ENCODE data around the gene SLC22A2.

Gene SLC22A2

DNA sequence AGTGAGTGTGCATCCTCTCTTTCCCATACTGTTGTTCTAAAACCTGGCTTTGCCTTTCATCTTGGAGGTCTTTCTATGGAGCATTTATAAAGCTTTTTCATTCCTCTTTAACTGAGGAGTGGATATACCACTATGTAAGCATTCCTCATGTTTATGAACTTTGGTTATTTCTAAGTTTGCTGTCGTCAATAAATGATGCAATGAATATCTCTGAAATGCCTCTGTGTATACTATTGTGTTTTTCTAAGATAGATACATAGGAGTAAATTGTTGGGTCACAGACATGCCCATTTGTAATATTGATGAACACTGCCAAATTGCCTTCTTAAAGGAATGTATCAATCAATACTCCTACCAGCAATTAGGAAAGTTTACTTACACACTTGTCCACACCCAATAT, 53.9 kb downstream of the SLC22A2 start:
- no peak for DNase-seq

DNA sequence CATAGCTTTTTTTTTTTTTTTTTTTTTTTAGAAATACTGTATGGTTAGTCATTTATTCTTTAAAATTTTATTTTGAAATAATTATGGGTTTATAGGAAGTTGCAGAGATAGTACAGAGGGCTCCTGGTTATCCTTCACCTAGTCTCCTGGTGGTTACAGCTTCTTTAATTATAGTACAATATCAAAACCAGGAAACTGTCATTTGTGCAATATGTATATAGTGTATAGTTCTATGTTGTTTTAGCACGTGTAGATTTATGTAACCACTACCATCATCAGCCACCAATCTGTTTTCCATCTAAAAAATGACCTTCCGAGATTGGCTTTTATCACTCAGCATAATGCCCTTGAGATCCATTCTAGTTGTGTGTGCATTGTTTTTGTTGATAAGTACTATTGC, 54.7 kb downstream of the SLC22A2 start:
- DNase-seq = no peak

DNA sequence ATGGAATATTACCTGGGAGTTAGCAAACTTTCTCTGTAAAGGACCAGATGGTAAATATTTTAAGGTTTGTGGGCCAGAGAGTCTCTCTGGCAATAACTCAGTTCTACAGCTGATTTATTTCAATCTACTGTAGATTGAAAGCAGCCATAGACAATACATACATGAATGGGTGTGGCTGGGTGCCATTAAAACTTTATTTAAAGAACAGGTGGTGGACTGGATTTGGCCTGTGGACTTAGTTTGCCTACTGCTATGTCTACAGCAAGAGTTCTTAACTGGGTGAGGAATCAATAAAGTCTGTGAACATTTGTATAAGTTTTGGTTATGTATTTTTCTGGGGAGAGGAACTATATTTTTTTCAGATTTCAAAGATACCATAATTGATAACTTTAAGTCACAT, 55.1 kb downstream of the SLC22A2 start:
- DNase-seq = no peak

DNA sequence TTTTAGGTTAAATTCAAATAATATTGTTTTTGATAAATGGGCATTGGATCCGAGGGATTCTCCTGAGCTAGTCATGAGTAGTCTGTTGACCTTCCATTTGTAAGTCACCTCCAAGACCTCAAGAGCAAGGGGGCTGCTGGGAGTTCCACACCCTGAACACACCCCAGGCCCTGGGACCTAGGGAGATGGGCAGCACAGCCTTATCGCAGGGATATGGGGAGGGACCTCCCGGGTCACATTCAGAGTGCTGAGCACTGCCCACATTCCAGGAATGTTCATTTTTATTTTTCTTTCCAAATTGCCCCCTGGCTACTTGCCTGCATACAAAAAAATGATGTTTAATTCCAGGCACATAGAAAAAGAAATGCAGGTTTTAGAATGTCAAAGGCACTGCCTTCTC, 55.5 kb downstream of the SLC22A2 start:
- no peak for DNase-seq

DNA sequence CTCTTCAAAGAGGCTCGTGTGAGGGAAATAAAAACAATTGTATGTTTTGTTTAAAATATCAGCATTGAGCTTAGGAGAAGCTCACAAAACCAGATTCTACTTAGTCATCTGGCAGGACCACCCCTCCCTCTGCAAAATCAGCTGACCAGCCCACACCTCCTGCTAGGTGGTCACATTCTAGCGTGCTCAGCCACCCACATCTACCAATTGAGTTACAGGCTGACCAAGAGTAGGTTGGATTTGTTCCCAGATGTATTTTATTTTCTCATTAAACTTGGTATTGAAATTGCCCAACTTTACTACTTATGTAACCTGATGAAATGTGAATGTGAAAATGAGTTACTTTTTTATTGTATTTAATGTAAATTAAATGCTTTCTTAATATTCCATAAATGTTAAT, 56.2 kb downstream of the SLC22A2 start:
- no peak for DNase-seq

DNA sequence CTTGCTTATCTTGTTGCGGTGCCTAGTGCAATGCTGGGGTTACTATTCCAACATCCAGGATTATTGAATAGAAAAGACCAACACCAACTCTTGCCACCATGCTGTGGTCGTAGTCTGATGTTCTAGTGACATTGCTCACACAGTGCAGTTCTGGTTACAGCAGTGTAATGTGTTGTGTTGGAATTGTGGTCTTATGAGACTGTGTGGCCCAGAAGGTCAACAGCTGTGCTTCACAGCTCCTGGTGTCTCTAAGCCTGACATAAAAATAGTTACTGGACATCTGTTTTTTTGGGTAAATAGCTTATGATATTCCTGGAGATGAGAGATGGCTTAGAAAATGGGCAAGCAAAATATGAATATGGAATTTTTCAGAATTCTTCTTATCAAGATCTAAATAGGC, 57.6 kb downstream of the SLC22A2 start:
- no peak for DNase-seq

DNA sequence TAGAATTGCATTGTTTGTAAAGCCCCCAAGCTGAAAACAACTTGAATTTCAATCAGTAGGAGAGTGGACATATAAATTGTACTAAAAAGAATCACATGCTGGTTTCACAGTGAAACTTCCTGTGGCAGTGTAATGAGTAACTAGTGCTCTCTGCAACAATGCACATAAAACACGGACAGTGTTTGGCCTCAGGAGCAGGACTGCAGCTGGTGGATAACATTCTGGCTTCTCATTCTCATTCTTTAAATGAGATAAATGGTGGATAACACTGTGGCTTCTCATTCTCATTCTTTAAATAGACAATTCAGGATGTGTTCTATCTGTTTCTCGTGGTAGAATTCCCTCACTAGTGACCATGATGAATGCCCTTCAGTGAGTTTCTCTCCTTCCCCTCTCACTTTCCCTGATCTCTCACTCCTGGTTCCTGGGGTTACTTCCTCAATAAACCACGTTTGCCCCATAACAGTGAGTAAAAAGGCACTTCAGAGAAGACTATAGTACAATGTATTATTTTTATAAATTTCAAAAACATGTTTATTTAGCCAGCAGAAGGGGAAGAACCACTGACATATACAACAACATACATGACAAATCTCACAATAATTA, 59.9 kb downstream of the SLC22A2 start:
- DNase-seq = no peak

DNA sequence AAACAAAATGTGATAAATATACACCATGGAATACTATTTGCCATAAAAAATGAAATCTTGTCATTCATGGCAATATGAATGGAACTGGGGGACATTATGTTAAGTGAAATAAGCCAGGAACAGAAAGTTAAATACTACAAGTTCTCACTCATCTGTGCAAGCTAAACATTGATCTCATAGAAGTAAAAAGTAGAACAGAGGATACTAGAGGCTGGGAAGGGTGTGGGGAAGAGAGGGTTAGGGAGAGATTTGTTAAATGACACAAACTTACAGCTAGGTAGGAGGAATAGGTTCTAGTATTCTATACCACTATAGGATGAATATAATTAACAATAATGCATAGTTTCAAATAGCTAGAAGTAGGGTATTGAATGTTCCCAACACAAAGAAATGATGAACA, 61.0 kb downstream of the SLC22A2 start:
- DNase-seq = no peak

DNA sequence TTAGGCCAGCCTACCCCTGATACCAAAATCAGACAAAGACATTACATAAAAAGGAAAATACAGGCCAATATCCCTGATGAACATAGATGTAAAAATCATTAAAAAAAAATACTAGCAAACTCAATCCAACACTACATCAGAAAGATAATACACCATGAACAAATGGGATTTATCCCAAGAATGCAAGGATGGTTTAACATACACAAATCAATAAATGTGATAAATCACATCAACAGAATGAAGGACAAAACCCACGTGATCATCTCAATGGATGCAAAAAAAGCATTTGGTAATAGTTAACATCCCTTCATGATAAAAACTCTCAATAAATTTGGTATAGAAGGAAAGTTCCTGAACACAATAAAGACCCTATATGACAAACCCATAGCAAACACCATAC, 63.8 kb downstream of the SLC22A2 start:
- DNase-seq = no peak

DNA sequence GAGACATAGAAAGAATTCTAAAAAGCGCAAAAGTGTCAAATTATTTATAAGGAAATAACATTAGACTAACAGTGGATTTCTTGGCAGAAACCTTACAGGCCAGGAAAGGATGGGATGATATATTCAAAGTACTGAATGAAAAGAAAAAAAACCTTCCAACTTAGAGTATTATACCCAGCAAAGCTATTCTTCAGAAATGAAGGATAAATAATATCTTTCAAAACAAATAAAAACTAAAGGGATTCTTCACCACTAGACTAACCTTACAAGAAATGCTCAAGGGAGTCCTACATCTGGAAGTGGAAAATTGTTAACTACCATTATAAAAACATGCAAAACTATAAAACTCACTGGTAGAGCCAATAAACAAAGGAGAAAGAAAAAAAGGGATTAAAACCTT, 65.8 kb downstream of the SLC22A2 start:
- no peak for DNase-seq

DNA sequence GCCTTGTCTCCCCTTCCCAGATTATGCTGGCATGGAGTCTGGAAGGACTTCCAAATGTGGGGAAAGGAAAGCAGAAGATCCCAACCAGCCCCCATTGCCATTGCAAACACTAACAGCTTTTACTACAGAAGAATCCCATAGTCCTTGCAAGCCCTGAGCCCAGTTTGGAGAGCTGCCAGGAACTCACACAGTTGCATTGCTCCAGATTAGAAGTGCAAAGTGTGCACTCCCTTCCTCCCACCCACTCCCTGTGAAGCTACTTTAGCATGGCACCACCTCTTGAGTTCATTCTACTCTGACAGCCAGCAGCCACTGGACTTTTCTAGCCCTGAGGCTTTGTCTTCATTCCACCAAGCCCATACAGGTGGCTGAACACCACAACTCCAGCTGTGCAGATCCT, 67.6 kb downstream of the SLC22A2 start:
- no peak for DNase-seq

DNA sequence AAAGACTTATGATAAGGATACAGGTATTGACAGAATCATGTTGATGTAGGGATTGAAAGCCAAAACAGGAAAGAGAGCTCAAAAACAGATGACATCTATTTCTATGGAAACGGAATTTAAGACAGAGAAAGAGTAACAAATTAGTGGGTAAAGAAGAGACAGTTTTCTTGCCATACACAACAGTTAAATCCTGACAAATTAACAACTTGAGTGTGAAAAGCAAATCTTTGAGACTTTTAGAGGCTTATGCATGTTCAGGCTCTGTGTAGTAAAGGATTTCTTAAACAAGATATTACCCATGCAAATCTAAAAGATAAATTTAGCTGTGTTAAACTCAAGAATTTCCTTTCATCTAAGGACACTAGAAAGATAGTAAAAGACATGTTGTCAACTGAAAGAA, 68.5 kb downstream of the SLC22A2 start:
- no peak for DNase-seq

DNA sequence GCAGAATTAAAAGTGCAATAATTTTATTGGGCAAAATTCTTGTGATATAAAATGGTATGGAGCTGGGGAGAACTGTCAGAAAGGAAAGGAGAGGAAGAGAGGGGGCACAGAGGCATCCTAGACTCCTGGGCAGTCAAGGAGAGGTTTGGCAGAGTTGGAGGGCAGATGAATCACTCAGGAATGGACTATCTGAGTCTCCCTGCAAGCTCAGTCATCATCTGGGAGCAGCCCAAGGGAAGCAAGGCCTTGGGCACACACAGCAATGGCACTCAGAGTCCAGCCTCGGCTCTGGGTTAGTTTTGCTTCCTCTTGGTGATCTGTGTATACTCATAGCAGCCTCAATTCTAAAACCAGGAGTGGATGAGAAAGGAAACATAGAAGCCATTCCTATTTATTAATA, 69.8 kb downstream of the SLC22A2 start:
- no peak for DNase-seq

DNA sequence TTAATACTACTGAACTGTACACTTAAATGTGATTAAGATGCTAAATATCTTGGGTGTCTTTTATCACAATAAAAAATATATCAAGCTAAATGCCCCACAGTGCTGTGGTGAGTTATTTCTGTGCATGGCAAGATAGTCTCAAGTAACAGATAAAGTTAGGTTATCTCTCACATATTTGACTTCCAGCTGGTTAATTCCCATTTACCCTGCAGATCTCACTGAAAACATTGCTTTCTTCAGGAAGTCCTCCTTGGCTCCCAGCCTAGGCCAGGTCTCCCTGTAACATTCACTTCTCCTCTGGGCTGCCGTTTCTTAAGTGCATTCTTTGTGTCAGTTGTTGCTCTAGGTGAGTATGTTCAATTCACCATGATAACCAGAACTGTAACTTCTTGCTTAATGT, 77.9 kb downstream of the SLC22A2 start:
- no peak for DNase-seq

DNA sequence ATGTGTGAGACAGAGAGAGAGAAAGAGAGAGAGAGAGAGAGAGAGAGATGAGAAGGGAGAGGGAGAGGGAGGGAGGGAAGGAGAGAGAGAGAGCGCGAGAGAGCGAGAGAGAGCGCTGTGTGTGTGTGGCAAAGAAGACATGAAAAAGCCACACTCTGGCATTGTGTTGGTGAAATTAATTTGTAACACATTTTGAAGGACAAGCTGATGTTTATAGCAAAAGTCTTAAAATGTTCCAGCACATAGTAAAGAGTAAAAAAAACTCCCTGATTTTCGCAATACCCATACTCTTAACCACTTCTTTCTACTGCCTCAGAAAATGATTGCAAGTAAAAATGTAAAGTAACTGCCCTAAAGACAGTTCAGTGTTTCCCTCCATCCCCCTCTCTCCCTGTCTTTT, 80.3 kb downstream of the SLC22A2 start:
- DNase-seq = no peak

DNA sequence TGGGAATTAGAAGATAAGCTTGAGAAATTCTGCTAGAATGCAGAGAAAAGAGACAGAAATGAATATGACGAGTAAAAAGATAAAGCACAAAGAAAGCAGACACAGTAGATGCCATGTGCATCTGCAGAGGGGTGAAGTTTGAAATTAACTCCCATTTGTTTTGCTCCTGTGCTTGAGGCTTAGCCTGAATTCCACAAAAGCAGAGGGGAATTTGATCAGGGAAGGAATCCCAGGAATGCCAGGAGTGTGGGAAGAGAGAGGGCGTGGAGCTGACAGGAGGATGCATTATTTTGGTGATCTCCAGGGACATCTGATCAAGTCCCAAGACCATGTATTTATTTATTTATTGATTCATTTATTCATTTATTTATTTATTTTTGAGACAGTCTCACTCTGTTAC, 81.4 kb downstream of the SLC22A2 start:
- no peak for DNase-seq

DNA sequence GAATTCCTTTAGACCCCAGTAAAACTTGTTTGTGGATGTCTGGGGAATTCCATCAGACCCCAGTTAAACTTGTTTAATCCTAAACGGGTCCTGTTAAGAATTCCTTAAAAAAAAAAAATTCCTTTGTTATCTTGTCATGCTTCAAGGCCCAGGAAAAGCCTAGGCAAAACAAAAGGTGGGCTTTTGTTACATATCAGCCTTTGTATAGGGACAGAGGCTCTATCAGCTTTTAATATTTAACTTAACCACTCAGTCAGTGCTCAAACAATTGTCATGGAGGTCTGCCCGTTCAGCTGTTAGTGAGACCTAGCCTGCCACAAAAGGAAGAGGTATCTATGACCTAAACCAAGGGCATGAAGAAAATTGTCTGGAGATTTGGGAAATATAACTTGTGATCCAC, 83.9 kb downstream of the SLC22A2 start:
- no peak for DNase-seq

DNA sequence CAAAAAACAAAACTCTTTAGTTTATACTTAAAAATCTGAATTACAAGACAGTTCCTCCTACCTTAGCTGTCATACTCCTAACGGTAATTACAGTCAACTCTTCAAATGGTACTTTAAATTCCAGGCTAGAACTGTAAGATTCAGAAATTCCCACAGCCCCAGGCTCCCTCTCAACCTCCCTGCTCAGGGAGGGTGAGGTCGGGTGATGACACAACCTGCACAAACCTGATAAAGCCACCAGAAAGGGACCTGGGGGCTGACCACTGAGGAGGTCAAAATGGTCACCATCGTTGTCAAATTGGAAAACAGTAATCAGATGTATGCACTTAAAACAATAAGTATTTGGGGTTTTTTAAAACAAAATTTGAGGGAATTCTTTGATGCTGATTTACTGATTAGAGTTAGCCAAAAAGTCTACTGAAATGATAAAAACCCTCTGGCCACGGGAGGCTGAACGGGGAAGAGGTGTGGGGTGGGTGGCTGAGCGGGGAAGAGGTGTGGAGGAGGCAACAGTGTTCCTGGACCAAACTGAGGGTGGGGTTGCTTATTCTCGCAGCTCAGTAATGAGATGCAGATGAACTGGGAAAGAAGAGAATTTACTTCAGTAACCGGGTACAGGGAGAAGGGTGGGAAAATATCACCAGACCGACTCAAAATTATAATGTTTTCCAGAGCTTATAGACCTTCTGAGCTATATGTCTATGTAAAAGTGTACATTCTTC, 84.7 kb downstream of the SLC22A2 start:
- DNase-seq = no peak

DNA sequence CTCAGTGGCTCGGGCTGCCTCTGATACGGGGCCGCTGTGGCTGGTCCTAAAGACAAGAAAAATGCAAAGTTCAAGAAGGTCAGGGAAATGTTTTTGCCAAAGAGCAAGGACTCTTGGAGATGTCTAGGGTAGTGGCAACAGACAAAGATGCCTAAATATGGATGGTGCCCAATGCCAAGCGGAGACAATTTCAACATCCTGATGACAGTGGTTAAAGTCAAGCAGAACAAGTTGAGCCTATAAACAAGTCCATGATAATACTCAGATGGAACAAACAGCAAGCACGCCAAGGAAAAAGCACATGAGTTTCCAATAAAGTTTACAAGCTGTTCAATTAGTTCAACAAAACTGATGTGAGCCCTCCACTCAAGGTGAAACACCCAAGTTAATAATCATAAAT, 85.9 kb downstream of the SLC22A2 start:
- no peak for DNase-seq

DNA sequence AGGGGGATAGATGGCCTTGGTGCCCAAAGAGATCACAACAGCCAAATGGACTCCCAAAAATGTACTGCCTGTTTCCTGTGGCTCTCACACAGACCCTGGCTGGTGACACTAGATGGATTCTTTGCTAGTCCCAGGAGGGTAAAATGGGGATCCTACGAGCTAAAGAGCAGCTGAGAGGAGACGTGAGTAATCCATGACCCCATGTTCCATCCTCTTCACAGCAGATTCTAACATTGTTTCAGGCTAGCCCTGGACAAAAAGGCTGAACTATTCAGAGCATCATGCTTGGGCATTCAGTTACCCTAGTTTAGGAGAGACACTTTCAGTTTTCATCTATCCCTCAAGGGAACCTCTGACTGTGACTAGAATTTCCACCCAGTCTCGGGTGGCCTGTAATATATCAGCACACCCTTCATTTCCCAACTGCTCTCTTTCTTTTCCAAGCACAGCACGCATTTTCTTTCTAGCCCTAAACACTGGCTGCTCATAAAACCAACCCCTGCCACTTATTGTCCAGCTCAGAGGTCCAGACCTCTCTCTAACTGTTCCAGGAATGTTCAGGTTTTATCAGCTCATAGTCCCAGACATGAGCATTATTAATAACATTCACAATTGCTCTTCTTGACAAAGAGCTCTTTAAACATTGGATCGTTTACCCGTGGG, 88.5 kb downstream of the SLC22A2 start:
- no peak for DNase-seq

DNA sequence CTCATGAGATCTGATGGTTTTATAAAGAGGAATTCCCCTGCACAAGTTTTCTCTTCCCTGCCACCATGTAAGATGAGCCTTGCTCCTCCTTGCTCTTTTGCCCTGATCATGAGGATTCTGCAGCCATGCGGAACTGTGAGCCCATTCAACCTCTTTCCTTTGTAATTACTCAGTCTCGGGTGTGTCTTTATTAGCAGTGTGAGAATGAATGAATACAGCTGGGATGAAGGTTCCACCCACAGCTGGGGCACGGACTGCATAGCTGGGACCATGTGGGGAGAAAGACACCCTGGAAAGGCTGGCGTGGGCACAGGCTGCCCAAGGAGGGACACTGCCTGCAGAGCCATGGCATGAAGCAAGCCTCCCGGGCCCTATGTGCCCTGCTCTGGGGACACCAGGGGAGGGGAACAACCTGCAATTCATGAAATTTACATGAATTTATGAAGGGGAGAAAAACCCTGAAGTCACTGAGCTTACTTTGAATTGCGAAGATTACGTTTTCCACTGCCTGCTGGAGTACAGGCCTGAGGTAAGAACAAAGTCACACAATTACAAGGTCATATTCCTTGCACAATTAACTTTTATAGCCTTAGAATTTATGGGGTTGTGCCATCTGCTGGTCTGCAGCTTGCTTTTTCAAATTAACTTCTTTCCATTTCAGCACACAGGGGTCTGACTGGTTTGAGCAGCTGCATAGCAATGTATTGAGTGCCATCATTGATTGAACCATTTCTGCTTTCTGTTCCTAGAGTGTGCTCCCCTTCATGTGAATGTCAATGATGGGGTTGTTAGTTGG, 90.8 kb downstream of the SLC22A2 start:
- no peak for DNase-seq

Measured in C1 segment of cervical spinal cord (tissue), 14 donors.